Mesenchymal stem cell (in vitro differentiated cells and primary cell): ENCODE data around the gene ECT2L.

Experiments used
- DNase-seq: peaks from one replicate; pipeline ENCODE4 v3.0.0-alpha.2; 2013
- H2AFZ ChIP-seq: one replicate; pipeline ENCODE4 v1.6.1; 2013; ENCODE audit warnings: low read depth, mild to moderate bottlenecking, control low read depth, inconsistent platforms, low read length, moderate library complexity
- H2AK5ac ChIP-seq: 2 replicates; pipeline ENCODE4 v1.6.1; 2013; ENCODE audit warnings: low read length, moderate library complexity, mild to moderate bottlenecking, inconsistent platforms; ENCODE audit not compliant: severe bottlenecking
- H2BK120ac ChIP-seq: one replicate; pipeline ENCODE4 v1.6.1; 2013; ENCODE audit warnings: low read depth, mild to moderate bottlenecking, inconsistent platforms, low read length, moderate library complexity
- H2BK12ac ChIP-seq, 2 experiments: one replicate each; pipeline ENCODE4 v1.6.1; 2013; ENCODE audit warnings: inconsistent platforms in 2 of 2, low read length in 2 of 2, mild to moderate bottlenecking in 2 of 2, moderate library complexity in 2 of 2, control low read depth in 1 of 2
- H2BK15ac ChIP-seq: one replicate; pipeline ENCODE4 v1.6.1; 2013; ENCODE audit warnings: mild to moderate bottlenecking, low read depth, inconsistent platforms; ENCODE audit not compliant: poor library complexity, severe bottlenecking
- H2BK5ac ChIP-seq: 2 replicates; pipeline ENCODE4 v1.6.1; 2013; ENCODE audit warnings: low read depth, mild to moderate bottlenecking, low read length, control low read depth, inconsistent platforms; ENCODE audit not compliant: poor library complexity, severe bottlenecking
- H3K14ac ChIP-seq, 2 experiments: one replicate each; pipeline ENCODE4 v1.6.1; 2013; ENCODE audit warnings: inconsistent platforms in 2 of 2, low read length in 2 of 2, control low read depth in 1 of 2, mild to moderate bottlenecking in 1 of 2, moderate library complexity in 1 of 2
- H3K18ac ChIP-seq, 2 experiments: one replicate each; pipeline ENCODE4 v1.6.1; 2013; ENCODE audit warnings: inconsistent platforms in 2 of 2, low read length in 2 of 2, control low read depth in 1 of 2, low read depth in 1 of 2, mild to moderate bottlenecking in 1 of 2
- H3K23ac ChIP-seq, 2 experiments: one replicate each; pipeline ENCODE4 v1.6.1; 2013; ENCODE audit warnings: inconsistent platforms in 2 of 2, low read length in 2 of 2, mild to moderate bottlenecking in 2 of 2, moderate library complexity in 2 of 2, control low read depth in 1 of 2
- H3K27ac ChIP-seq: 2 replicates; pipeline ENCODE4 v1.5.1; 2013; ENCODE audit warnings: mild to moderate bottlenecking, moderate library complexity, low read length, control low read depth, inconsistent platforms; ENCODE audit not compliant: poor library complexity, severe bottlenecking
- H3K27me3 ChIP-seq, 2 experiments: 2 replicates each; pipeline versions ENCODE4 v1.6.1 to v1.7.0; 2013; ENCODE audit warnings: low read length in 2 of 2, mild to moderate bottlenecking in 2 of 2, moderate library complexity in 2 of 2, control low read depth in 1 of 2, inconsistent platforms in 1 of 2; ENCODE audit not compliant: control insufficient read depth in 1 of 2, insufficient read depth in 1 of 2
- H3K36me3 ChIP-seq, 2 experiments: 2 replicates each; pipeline versions ENCODE4 v1.6.1 to v1.7.0; 2013; ENCODE audit warnings: low read length in 2 of 2, control low read depth in 1 of 2, inconsistent platforms in 1 of 2, low read depth in 1 of 2, mild to moderate bottlenecking in 1 of 2; ENCODE audit not compliant: insufficient read depth in 2 of 2, control insufficient read depth in 1 of 2
- H3K4ac ChIP-seq, 2 experiments: one replicate each; pipeline ENCODE4 v1.6.1; 2013; ENCODE audit warnings: inconsistent platforms in 2 of 2, low read length in 2 of 2, mild to moderate bottlenecking in 2 of 2, moderate library complexity in 2 of 2, control low read depth in 1 of 2, low read depth in 1 of 2
- H3K4me1 ChIP-seq: 2 replicates; pipeline ENCODE4 v1.6.1; 2013; ENCODE audit warnings: low read depth, low read length, control low read depth; ENCODE audit not compliant: control insufficient read depth, insufficient read depth
- H3K4me2 ChIP-seq: 2 replicates; pipeline ENCODE4 v1.6.1; 2013; ENCODE audit warnings: low read length, mild to moderate bottlenecking, inconsistent platforms; ENCODE audit not compliant: poor library complexity, severe bottlenecking
- H3K4me3 ChIP-seq, 2 experiments: 2 replicates each; pipeline versions ENCODE4 v1.5.1 to v1.7.0; 2013; ENCODE audit warnings: low read length in 2 of 2, mild to moderate bottlenecking in 2 of 2, control low read depth in 1 of 2, low read depth in 1 of 2; ENCODE audit not compliant: insufficient read depth in 1 of 2
- H3K79me1 ChIP-seq: replicated peaks from 2 replicates; pipeline ENCODE4 v1.6.1; 2013; ENCODE audit warnings: mild to moderate bottlenecking, control low read depth, low read length, inconsistent platforms; ENCODE audit not compliant: poor library complexity, severe bottlenecking
- H3K9ac ChIP-seq: 2 replicates; pipeline ENCODE4 v1.7.0; 2013; ENCODE audit warnings: mild to moderate bottlenecking, low read length, moderate library complexity
- H3K9me3 ChIP-seq: 2 replicates; pipeline ENCODE4 v1.7.0; 2013; ENCODE audit warnings: mild to moderate bottlenecking, low read length; ENCODE audit not compliant: control insufficient read depth
- H4K8ac ChIP-seq: one replicate; pipeline ENCODE4 v1.6.1; 2013; ENCODE audit warnings: inconsistent platforms, mild to moderate bottlenecking, low read length, moderate library complexity
- H4K91ac ChIP-seq: one replicate; pipeline ENCODE4 v1.6.1; 2013; ENCODE audit warnings: mild to moderate bottlenecking, low read length, inconsistent platforms
- WGBS: methylation state at CpG from one replicate; pipeline ENCODE4 v1.1.7; 2013; ENCODE audit warnings: mixed read lengths; 5-methylcytosine and 5-hydroxymethylcytosine counted together

ECT2L gene

DNA sequence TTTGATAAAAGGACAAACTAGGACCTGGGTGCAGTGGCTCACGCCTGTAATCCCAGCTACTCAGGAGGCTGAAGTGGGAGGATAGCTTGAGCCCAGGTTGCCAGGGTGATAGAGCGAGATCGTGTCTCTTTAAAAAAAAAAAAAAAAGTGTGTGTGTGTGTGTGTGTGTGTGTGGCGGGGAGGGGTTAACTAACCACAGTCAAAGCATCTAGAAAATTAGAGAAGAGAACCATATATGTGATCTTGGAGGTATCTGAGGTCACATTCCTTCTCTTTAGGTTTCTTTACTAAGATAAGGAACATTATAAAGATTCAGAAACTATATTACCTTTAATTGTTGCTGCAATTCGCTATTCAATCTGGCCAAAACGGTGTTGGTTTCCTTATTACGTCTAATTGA, 111.3 kb downstream of the ECT2L start:
- Histone ChIP-seq H3K14ac (no peak overlapping the region), H3K27me3 (no peaks in the 10 kb centered on the region), H3K79me1 (peaks cover 2% of the 10 kb centered on the region), H2AK5ac (no peak overlapping the region), H2BK15ac (no peak overlapping the region), H3K23ac (no peak overlapping the region), H3K18ac (no peak overlapping the region), H3K27ac (no peak overlapping the region), H3K4me2 (no peak overlapping the region), H3K4me3 (no peak overlapping the region), H2BK5ac (no peak overlapping the region), H4K91ac (no peak overlapping the region), H4K8ac (no peak overlapping the region), H2BK120ac (no peak overlapping the region), H2BK12ac (no peak overlapping the region), H3K4ac (no peak overlapping the region), H3K4me1 (no peaks in the 10 kb centered on the region), H3K9ac (no peak overlapping the region), H3K36me3 (peaks cover 12 to 95% of the 10 kb centered on the region in 2 experiments), H2AFZ (no peak overlapping the region), H3K9me3 (no peaks in the 10 kb centered on the region)
- no peak for DNase-seq
- 80% methylated on average over 6 of the region's 7 CpGs for WGBS

- DNase-seq: no peak
- Histone ChIP-seq H2BK120ac (no peak overlapping the region), H4K8ac (no peak overlapping the region), H2BK15ac (no peak overlapping the region), H2BK12ac (no peak overlapping the region), H3K9me3 (no peaks in the 10 kb centered on the region), H3K27me3 (no peaks in the 10 kb centered on the region), H3K14ac (no peak overlapping the region), H2AK5ac (no peak overlapping the region), H3K9ac (no peak overlapping the region), H3K18ac (no peak overlapping the region), H3K36me3 (peaks cover 12 to 95% of the 10 kb centered on the region in 2 experiments), H3K27ac (no peak overlapping the region), H3K4me2 (no peak overlapping the region), H3K4me1 (no peaks in the 10 kb centered on the region), H2BK5ac (no peak overlapping the region), H3K4me3 (no peak overlapping the region), H2AFZ (no peak overlapping the region), H3K79me1 (peaks cover 2% of the 10 kb centered on the region), H3K4ac (no peak overlapping the region), H3K23ac (no peak overlapping the region), H4K91ac (no peak overlapping the region)
- WGBS: 63% methylated on average over 2 of the region's 4 CpGs
These were observed 113.6 kb downstream of the ECT2L start for GRCh38 chr6:138909511-138909910.

- no peak overlapping the region for H3K23ac ChIP-seq
- no peak for DNase-seq
- H3K79me1 ChIP-seq: peaks cover 2% of the 10 kb centered on the region
- H2AFZ ChIP-seq: no peak overlapping the region
- no peak overlapping the region for H2BK120ac ChIP-seq
- H2BK12ac ChIP-seq: no peak overlapping the region
- H3K4me2 ChIP-seq: no peak overlapping the region
- no peaks in the 10 kb centered on the region for H3K4me1 ChIP-seq
- H2BK15ac ChIP-seq: no peak overlapping the region
- no peaks in the 10 kb centered on the region for H3K9me3 ChIP-seq
- no peak overlapping the region for H3K4me3 ChIP-seq
- no peak overlapping the region for H3K9ac ChIP-seq
- no peaks in the 10 kb centered on the region for H3K27me3 ChIP-seq
- no peak overlapping the region for H3K4ac ChIP-seq
- H4K91ac ChIP-seq: no peak overlapping the region
- no peak overlapping the region for H3K18ac ChIP-seq
- no peak overlapping the region for H4K8ac ChIP-seq
- H2AK5ac ChIP-seq: no peak overlapping the region
- peaks cover 12 to 95% of the 10 kb centered on the region in 2 experiments for H3K36me3 ChIP-seq
- no peak overlapping the region for H2BK5ac ChIP-seq
- H3K14ac ChIP-seq: no peak overlapping the region
- no peak overlapping the region for H3K27ac ChIP-seq
- WGBS: 97% methylated on average over 1 of the region's 1 CpG
These were observed 114.1 kb downstream of the ECT2L start for GRCh38 chr6:138909975-138910374.

- no peak overlapping the region for H4K91ac ChIP-seq
- H3K36me3 ChIP-seq: peaks cover 18 to 93% of the 10 kb centered on the region in 2 experiments
- H3K27me3 ChIP-seq: no peaks in the 10 kb centered on the region
- H2BK15ac ChIP-seq: no peak overlapping the region
- H2BK12ac ChIP-seq: no peak overlapping the region
- no peak for DNase-seq
- H3K14ac ChIP-seq: no peak overlapping the region
- no peak overlapping the region for H3K4me2 ChIP-seq
- no peak overlapping the region for H3K4me3 ChIP-seq
- WGBS: 95% methylated on average over 3 of the region's 3 CpGs
- H4K8ac ChIP-seq: no peak overlapping the region
- no peak overlapping the region for H3K9ac ChIP-seq
- no peak overlapping the region for H2AK5ac ChIP-seq
- H2BK5ac ChIP-seq: no peak overlapping the region
- no peaks in the 10 kb centered on the region for H3K4me1 ChIP-seq
- no peak overlapping the region for H2BK120ac ChIP-seq
- no peak overlapping the region for H3K27ac ChIP-seq
- H3K4ac ChIP-seq: no peak overlapping the region
- no peak overlapping the region for H2AFZ ChIP-seq
- H3K18ac ChIP-seq: no peak overlapping the region
- H3K79me1 ChIP-seq: peaks cover 2% of the 10 kb centered on the region
- no peaks in the 10 kb centered on the region for H3K9me3 ChIP-seq
- no peak overlapping the region for H3K23ac ChIP-seq
These were observed 116.4 kb downstream of the ECT2L start for GRCh38 chr6:138912308-138912707.
